GM18526 (cell line): ENCODE measurements around the gene SCFD2.

ENCODE experiments used
- POLR2A ChIP-seq: IDR thresholded peaks from 3 replicates; pipeline ENCODE4 v1.6.1; 2011; ENCODE audit not compliant: insufficient read length; ENCODE audit errors: extremely low read depth

The SCFD2 gene

DNA sequence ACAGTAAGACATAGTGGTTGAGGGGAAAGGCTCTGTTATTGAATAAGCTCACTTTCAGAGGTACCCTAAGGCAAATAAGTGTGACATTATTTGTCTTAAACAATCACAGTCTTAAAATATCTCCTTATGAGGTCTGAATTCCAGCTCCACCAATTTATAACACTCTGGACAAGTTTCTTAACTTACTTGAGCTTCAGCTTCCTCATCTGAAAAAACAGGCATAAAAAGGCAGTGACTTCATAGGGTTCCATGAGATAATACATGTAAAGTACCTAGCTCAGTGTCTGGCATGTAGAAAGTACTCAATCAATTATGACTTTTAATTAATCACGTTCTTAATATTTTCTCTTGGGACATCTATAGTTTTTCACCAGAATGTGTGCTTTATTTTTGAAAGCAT is 301.3 kb downstream of the SCFD2 start:
- no peak for TF ChIP-seq POLR2A

DNA sequence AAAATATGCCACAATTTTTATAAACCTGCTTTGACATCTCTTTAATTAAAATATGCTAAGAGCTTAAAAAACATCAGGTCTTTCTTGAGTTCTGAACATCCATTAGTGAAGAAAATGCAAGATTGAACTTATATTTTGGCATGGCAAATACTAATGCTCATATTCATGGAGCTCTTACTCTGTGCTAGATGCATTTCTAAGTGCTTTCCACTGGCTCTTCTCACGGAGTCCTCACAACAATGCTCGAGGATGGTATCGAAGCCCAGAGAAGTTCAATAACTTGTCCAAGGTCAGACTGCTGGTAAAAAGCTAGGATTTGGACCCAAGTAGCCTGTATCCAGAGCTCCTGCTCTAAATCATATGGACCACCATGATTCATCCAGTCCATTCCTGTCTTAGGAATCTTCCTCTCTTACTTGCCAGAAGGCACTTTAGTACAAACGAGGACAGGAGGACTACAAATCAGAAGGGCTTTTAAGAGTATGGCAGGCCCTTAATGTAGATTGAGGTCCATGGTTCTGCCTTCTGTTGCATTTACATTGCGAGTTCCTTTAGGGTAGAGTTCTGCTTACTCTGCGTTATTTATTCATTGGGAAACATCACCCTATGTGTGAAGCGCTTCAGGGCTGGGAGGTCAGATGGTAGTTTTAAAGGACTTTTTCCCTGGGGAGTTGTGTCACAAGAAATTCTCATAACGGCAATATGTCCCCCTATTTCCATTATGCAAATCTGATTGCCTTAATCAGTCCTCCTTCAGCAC is 304.6 kb downstream of the SCFD2 start:
- TF ChIP-seq POLR2A = no peak

DNA sequence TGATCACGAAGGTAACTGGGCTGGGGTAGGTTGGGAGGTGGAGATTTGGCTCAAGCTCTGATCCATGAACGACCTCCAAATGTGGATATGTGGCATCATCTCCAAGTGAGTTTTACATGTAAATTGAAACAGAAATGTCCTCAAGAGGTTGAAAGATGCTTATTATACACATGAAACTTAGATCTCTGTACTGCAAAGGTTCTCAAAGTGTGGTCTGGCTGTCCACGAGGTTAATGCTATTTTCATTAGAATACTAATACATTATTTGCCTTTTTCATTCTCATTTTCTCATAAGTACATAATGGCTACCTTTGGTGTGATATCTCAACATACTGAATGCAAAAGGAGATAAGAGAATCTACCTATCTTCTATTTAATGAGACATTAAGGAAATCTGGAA is 305.6 kb downstream of the SCFD2 start:
- no peak for TF ChIP-seq POLR2A

DNA sequence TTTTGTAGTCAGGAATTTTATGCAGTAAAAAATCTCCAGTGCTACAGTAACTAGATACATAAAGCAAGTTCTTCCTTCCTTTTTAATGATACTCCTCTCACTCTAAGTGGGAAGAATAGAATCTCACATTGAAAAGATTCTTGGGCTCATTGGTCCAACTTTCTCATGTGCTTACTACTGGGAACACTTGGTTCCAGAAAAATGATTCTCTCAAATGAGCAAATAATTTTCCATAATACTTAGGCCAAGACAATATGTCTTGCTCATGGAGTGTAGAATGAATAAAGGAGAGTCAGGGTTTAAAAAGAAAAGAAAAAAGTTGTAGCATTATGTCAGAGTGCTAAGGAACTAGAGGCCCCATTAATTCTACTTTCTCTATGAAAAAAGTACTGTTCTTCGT is 306.0 kb downstream of the SCFD2 start:
- TF ChIP-seq POLR2A = no peak

DNA sequence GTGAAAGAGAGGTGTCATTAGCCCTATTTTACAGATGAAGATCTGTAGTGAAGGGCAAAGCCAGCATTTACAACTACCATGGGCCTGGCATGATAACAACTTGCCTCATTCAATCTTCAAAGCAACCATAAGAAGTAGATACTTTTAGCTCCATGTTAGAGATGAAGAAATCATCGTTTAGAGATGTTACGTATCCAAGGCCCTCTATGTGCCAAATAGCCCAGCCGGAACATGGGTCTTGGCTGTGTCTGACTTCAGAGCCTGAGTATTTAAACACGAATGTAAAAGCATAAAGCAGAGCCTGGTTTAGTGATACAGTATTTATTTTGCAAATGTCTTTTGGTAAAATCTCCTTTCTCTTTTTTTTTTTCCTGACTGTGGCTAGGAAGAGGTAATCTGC is 306.6 kb downstream of the SCFD2 start:
- TF ChIP-seq POLR2A = no peak

DNA sequence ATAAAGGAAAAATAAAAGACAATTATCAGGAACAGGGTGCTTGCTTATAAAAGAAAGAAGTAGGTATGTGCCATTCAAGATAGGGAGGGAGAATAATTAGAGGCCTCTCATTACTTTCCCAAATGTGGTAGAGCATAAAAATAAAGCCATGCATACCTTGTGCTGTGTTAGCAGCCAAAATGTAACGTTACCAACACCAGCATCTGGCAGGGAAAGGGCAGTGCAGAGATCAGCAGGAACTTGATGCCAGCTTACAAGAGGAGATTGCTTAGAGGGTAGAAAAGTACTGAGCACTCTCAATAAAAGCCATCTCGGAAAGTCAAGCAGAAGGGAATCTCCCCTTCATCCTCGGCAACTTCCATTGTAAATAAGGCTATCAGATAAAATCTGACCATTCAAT is 308.2 kb downstream of the SCFD2 start:
- no peak for TF ChIP-seq POLR2A

GRCh38 chr4:53055716-53056403 is 310.0 kb downstream of the SCFD2 start:
- no peak for TF ChIP-seq POLR2A

GRCh38 chr4:53055274-53055673 is 310.6 kb downstream of the SCFD2 start:
- no peak for TF ChIP-seq POLR2A

DNA sequence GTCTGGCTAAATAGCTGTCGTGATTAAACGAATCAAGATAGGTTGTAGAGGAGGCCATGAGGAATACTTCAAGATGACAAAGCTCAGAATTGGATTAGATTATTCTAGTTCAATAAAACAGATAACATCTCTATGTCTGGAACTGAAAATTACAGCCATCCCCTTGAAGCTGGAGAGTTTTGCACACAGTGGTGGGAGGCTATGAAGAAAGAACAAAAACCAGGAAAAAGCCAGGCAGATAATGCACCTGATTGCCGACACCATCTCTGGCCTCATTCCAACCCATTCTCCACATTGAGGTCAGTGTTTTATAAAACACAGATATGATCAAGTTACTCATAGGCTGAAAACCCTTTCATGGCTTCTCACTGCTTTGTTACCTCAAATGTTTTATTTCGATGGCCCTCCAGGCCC is 315.5 kb downstream of the SCFD2 start:
- TF ChIP-seq POLR2A = no peak

GRCh38 chr4:53049528-53049927 is 316.3 kb downstream of the SCFD2 start:
- no peak for TF ChIP-seq POLR2A

GRCh38 chr4:53044651-53044960 is 321.3 kb downstream of the SCFD2 start:
- TF ChIP-seq POLR2A = no peak

GRCh38 chr4:53043891-53044650 is 321.8 kb downstream of the SCFD2 start:
- no peak for TF ChIP-seq POLR2A

- TF ChIP-seq POLR2A = no peak
Observed at GRCh38 chr4:53043055-53043454, 322.8 kb downstream of the SCFD2 start.

DNA sequence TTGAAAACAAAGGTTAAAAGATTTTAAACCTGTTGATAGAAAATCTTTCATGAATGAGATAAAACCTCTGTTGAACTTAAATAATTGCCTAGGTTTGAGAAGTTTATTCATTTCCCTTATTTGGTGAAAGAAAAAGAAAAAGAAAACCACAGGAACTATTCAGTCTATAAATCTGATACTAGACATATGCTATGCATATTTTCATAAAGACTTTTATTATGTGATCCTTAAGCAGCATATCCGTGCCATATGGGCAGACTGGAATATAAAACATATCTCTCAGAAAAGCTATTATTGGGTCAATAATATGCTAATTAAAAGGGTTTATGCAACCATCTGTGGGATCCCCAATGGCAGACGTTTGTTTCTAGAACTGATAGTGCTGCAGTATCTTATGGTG is 325.0 kb downstream of the SCFD2 start:
- no peak for TF ChIP-seq POLR2A

DNA sequence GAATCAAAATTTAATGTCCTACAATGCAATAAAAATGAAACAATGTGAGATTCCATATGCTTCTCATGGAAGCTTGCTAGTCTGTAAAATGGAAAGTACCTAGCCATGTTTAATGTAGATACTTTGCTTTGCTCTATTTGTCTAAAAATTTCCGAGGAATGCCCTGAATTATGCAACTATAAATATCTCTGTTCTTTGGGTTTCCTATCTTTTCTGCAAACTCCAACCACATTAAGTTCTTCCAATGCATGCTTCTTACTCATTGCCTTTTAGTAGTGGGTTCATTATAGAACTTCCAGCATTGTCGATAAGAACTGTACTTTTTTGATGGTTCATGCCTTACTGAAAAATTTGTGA is 325.4 kb downstream of the SCFD2 start:
- TF ChIP-seq POLR2A = no peak

GRCh38 chr4:53039741-53040458 is 326.0 kb downstream of the SCFD2 start:
- TF ChIP-seq POLR2A = no peak
